GM04504 (cell line): ENCODE data around the gene LANCL3.
"Not testable (repeated sequence)": the region's sequence is repeated elsewhere in the genome, so short reads cannot be mapped to it uniquely, and the experiment has no call there.

Source experiments
- DNase-seq: peaks from one replicate; pipeline ENCODE4 v3.0.0-alpha.2; 2012; ENCODE audit warnings: low read depth

The LANCL3 gene

DNA sequence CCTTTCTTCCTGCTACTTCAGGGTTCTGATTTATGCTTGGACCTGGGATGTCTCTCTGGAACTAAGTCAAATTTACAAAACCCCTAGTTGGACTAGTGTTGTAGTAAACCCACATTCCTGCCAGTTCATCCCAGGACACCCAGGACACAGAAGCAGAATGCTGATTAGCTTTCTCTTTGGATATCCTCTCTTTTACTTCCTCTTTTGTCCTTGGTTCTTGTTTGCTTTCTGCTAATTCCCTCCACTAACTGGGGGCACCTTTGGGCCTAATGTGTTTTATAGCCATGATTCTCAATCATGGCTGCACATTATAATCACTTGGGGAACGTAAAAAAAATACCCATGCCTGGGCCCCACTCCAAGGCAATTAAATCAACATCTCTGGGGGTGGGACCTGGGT, 42.5 kb downstream of the LANCL3 start:
- DNase-seq = no peak

- no peak for DNase-seq
Measured at GRCh38 chrX:37627602-37628001, 56.1 kb downstream of the LANCL3 start.

DNA sequence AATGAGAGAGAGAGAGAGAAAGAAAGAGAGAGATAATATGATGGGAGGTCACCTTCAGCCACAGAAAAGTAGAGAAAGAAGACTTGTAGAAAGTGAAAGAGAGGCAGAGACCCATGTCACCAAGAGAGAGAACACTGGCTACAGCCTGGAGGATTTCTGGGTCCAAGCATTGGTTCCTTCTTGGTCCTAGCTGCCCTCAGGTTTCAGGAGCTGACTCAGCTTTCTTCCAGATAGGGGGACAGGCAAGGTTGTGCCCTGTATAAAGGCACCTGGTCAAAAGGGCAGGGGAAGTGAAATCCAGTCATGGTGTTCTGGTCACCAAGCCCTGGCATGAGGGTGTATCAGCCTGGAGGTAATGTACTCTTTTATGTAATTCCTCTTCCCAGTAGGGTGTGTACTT, 66.6 kb downstream of the LANCL3 start:
- DNase-seq = no peak

- DNase-seq = no peak
Measured at GRCh38 chrX:37640142-37640541, 68.7 kb downstream of the LANCL3 start.

- no peak for DNase-seq
Measured at GRCh38 chrX:37641859-37642258, 70.4 kb downstream of the LANCL3 start.

DNA sequence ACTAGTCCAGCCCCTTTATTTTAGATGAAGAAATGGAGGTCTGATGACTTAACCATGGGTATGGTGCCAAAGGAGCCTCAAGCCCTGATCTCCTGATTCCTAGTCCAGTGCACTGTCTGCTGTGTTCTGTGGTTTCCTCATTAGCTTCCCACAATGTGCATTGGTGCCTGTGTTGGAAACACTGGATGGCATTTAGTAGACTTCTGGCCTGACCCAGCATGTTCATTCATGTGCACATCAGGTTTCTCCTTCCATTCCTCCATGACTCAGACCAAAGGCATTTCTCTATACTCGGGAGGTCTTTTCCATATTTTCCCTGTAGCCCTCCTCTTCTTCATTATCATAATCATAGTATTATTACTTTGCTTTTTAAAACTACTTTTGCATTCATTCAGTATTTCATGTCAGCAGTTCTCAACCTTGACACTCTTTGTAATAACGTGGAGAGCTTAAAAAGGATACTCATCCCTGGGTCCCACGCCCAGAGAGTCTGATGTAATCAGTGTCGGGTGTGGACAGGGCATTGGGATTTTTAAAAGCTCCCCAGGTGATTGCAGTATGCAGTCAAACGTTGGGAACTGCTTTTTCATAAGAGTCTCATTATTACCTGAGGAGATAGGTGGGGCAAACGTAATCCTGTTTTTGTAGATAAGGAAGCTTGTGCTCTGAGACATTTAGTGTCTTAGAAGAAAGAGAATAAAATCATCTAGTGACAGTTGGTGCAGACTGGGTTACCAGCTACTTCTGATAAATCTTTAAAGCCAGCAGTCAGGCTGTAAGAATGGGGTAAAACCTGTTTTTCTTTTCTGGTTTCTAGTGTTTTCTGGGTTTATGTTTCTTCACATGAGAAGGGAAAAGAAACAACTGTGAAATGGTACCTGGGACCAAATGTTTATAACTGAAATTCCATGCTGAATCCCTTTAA, 73.2 kb downstream of the LANCL3 start:
- no peak for DNase-seq

GRCh38 chrX:37646254-37646653, 74.8 kb downstream of the LANCL3 start:
- no peak for DNase-seq

DNA sequence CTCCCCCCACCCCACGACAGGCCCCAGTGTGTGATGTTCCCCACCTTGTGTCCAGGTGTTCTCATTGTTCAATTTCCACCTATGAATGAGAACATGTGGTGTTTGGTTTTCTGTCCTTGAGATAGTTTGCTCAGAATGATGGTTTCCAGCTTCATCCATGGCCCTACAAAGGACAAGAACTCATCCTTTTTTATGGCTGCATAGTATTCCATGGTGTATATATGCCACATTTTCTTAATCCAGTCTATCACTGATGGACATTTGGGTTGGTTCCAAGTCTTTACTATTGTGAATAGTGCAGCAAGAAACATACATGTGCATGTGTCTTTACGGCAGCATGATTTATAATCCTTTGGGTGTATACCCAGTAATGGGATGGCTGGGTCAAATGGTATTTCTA, 79.4 kb downstream of the LANCL3 start:
- DNase-seq = not testable (repeated sequence)

DNA sequence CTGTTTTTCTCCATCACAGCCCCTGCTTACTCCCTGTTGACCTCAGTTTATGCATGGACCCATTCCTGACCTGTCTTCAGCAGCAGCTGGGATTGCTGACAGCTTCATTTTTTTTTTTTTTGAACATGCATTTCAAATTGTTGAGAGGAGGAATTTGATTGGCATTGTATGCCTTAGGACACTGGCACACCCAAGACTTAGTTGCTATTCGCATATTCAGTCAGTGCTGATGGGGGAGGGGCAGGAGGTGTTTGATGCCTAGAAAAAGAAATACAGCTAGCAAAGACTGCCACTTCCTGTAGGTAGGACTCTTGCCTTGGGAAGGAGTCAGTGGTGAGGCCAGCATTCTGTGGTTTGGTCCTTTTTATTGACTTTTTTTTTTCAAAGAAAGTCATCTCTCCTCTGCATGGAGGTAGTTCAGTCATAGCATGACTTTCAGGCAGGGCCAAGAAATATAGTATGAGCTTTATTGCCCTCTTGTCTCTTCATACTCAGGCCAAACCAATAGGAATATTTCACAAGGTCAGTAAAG, 80.5 kb downstream of the LANCL3 start:
- no peak for DNase-seq

DNA sequence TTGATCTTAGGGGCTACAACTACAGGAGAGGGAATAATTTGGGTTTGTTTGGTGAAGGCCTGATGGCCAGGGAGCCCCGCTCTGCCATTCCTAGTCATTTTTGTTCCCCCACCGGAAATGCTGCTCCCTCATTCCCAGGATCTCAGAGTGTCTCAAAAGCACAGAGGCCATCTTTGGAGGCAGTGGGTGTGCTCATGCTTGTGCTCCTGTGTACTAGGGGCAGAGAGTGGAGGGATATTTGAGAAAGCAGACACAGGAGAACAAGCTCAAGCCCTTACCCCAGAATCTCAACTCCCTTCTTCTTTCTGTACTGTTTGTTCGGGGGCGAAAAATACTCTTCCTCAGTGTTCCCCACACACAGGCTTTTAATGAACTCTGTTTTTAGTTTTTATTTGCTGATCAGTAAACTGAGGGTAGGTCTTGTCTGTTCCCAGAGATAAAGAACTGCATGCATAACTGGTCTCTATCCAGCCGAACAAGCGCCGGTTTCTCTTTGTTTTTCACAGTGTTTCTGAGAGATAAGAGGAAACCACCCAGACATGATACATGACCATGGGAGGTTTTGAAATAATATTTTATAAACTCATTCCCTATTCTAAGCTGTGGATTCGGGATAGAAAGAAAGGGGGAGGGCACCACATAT, 81.2 kb downstream of the LANCL3 start:
- no peak for DNase-seq

DNA sequence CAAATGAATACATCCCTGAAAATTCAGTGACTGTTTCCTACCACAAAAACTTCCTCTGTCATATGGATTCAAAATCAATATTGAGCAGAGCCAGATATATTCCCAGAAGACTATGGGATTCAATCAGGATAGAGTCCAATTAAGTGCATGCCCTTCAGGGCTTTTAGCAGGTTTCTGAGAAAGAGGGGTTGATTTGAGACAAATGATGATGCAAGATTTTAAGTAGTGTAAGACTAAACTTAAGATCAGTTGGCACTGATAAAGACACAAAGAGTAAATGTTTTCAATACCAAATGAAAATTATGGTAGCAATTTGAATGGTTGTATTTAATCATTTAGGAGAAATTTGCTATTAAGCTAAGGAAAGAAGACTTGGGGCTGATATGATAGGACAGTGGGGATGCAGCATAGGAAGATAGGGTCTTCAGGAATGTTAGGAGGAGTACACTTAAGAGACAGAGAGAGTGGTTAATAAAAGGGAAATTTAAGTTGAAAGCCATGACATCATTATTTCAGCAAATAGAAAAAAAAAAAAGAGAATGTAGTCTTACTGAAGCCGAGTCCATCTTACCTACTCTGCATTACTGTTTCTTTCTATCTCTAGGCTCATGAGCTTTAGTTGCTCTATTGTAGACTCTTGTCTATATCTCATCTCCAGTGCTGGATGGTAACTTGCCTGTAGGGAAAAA, 82.1 kb downstream of the LANCL3 start:
- DNase-seq = no peak

DNA sequence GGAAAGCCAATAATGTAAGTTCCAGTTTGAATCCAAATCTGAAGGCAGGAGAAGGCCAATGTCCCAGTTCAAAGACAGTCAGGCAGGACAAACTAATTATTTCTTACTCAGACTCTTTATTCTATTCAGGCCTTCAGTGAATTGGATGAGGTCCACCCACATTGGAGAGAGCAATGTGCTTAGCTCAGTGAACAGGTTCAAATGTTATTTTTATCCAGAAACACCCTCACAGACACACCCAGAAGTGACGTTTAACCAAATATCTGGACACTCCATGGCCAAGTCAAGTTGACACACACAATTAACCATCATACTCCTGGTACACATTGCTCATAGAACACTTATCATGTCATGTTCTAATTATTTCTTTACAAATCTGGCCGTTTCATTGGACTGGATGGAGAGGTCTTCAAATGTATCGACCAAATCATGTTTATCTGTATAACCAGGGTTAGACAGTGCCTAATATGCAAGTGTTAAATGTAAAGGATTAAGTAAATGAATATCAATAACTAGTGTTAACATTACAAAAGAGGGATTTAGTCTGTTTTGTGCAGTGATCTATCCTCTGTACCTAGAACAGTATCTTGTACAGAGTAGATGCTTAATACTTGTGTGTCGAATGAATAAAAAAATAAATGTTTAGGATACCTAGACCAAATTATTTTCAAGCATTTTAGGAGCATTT, 87.0 kb downstream of the LANCL3 start:
- no peak for DNase-seq

DNA sequence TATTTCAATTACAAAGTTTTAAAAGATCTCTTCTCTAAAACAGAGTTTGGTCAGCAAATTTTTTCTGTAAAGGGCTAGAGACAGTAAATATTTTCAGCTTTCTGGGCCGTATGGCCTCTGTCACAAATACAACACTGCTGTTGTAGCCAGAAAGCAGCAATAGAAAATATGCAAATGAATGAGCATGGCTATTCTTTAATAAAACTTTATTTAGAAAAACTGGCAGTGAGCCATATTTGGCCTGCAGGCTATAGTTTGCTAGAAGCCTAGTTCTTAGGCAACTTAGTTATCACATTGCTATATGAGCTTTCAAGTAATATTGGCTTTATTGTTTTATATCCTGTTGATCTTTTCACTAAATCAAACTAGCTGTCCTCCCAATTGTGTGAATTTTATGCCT, 87.6 kb downstream of the LANCL3 start:
- DNase-seq = no peak

DNA sequence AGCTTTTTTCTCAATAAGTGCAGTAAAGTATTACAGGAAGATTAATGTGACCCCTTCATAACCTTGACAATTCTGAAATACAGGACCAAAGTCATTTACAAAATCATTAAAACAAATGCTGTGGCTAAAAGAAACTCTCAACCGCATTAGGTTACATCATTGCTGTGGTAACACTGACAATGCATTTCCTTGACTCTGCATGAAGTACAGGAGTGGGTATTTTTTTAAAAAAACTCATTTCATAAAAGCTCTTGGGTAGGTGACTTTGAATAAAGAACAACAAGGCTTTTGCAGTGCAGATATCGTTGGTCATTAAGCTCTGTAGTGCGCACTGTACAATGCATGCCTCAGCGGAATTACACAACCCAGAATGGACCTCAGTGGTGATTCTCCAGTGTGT, 90.7 kb downstream of the LANCL3 start:
- no peak for DNase-seq

DNA sequence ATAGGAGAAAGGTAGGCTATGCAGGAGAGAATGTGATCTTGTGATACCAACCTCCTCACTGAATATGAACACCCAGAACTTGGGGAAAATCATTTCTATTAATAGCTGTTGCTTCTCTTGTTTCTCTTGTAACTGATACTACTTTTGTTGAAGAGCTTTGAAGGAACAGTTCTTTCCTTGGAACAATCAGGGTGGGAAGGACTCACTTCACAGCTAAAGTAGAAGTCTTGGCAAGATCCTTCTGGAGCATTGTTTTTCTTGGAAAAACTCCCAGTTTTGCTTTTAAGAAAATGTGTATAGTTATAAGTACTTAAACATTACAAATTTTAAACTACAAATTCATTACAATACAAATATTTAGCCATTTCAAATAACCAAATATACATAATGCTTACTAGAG, 95.1 kb downstream of the LANCL3 start:
- DNase-seq = no peak

GRCh38 chrX:37667141-37667540, 95.7 kb downstream of the LANCL3 start:
- no peak for DNase-seq

GRCh38 chrX:37672563-37672962, 101.1 kb downstream of the LANCL3 start:
- DNase-seq = no peak

GRCh38 chrX:37676811-37677210, 105.3 kb downstream of the LANCL3 start:
- DNase-seq = no peak

GRCh38 chrX:37677243-37677642, 105.8 kb downstream of the LANCL3 start:
- DNase-seq = no peak

DNA sequence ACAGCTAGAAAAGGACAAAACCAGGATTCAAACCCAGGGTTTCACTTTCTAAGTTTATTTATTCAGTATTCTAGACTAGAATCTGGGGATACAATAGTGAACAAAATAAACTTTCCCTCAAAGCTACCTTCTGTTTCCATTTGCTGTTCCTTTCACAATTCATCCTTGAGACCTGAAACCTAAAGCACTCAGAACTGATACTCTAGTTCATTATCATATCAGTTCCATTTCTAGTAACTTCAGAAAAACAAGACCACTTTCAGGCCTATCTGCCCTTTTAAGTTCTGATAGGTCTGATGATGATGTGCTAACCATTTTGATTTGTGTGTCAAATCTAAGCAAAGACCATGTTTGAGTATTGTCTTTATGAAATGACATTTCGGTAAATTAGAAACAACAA, 106.3 kb downstream of the LANCL3 start:
- no peak for DNase-seq

DNA sequence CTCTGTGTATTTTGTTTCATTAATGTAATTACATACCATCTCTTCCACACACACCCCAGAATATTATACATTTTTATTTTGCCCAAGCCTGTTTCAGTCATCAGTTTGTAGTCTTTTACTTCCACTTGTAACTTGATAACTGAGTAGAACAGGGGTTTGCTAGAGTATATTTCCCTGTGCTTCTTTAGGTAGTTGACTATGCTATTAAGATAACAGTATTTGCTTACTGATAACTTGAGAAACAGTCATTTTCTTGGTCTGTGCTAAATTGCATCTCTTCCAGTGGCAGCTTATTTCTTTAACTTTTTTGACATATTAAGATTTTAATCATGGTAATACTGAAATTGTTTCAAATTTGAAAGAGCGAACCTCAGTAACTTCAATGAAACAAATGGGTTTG, 107.1 kb downstream of the LANCL3 start:
- DNase-seq = no peak

DNA sequence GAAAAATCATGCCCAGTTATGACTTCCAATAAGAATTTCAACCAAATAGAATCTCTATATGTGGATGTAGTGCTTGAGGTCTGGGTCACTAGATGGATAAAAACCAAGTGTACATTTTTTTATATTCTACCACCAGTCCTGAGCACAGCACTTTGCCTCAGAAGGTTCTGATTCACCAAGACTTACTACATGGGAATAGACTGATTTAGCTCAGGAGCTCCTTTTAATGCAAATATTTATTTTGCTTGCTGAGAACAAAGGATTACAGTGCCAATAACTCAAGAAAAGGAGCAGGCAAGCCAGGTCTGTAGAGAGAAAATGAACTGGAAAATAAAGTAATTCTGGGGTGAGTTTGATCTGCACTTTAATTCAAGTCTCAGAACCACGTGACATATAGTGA, 107.8 kb downstream of the LANCL3 start:
- DNase-seq = no peak
